ENCODE measurements around the gene PLEKHG2.

DNA sequence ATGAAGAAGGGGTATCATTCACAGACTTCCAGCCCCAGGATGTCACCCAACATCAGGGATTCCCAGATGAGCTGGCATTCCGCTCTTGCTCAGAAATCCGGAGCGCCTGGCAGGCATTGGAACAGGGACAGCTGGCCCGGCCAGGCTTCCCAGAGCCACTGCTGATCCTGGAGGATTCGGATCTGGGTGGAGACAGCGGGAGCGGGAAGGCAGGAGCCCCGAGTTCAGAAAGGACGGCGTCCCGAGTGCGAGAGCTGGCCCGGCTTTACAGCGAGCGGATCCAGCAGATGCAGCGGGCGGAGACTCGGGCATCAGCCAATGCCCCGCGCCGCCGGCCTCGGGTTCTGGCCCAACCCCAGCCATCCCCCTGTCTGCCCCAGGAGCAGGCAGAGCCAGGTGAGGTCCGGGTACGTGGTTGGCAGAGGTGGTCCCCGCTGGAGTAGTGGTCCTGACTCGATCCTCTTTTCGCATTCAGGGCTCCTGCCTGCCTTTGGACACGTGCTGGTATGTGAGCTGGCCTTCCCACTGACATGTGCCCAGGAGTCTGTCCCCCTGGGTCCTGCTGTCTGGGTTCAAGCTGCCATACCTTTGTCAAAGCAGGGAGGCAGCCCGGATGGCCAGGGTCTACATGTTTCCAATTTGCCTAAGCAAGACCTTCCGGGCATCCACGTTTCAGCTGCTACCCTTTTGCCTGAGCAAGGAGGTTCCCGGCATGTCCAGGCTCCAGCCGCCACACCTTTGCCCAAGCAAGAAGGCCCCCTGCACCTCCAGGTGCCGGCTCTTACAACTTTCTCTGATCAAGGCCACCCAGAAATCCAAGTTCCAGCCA lies 11.0 kb downstream of the PLEKHG2 start:
- no peak for TF ChIP-seq CTCF (IDR thresholded peaks at IDR 0.05)
- TF ChIP-seq POLR2A (IDR thresholded peaks at IDR 0.05): no peak
